SK-N-SH (cell line): ENCODE results near the gene PCCB. TPM values are rescaled to one million over a fixed set of nuclear protein-coding genes. Genes with fewer than 3 reads are reported as not detected.
"Not testable (repeated sequence)": the region's sequence is repeated elsewhere in the genome, so short reads cannot be mapped to it uniquely, and the experiment has no call there.

Source experiments
- CTCF ChIA-PET: fragments of 300-600, 350-600 bp; formaldehyde crosslinking; extraction: SDS; loops from one replicate; lab custom pipeline; 2021; lab: Yijun Ruan, JAX
- POLR2A ChIA-PET: fragments of 350-600 bp; sonication (Branson Sonifier 250); formaldehyde crosslinking; extraction: SDS; loops from one replicate; lab custom pipeline; 2020; ENCODE audit warnings: antibody characterized with exemption, inconsistent platforms; lab: Yijun Ruan, JAX
- DNase-seq: peaks from one replicate; pipeline ENCODE4 v3.0.0; 2012
- H2AFZ ChIP-seq: fragments of 200-600 bp; sonication (generic); 2 replicates; pipeline ENCODE4 v1.8.1; 2016; ENCODE audit warnings: antibody characterized with exemption, mild to moderate bottlenecking, low read depth
- H3F3A ChIP-seq: fragments of 200-600 bp; sonication (generic); replicated peaks from 2 replicates; pipeline ENCODE3; 2016; ENCODE audit warnings: antibody characterized with exemption, mild to moderate bottlenecking; ENCODE audit not compliant: insufficient read depth
- H3K27ac ChIP-seq, 2 experiments: fragments of 200-500 bp in 1 of 2; fragments of 200-600 bp in 1 of 2; sonication (Bioruptor generic) in 1 of 2; sonication (generic), shearing (Covaris generic) in 1 of 2; 2 replicates each; pipeline versions ENCODE4 v1.5.1 to v1.6.1; 2014 to 2016; ENCODE audit warnings: low read depth in 2 of 2, inconsistent platforms in 1 of 2, low read length in 1 of 2, mild to moderate bottlenecking in 1 of 2, mixed read lengths in 1 of 2
- H3K27me3 ChIP-seq: fragments of 200-600 bp; sonication (generic), shearing (Covaris generic); 2 replicates; pipeline ENCODE4 v1.6.1; 2016; ENCODE audit warnings: mixed run types; ENCODE audit not compliant: insufficient read depth
- H3K36me3 ChIP-seq, 2 experiments: fragments of 200-500 bp in 1 of 2; fragments of 200-600 bp in 1 of 2; sonication (Bioruptor generic) in 1 of 2; sonication (generic) in 1 of 2; replicated peaks in 1 of 2; 2 replicates each; pipeline versions ENCODE3 to v1.5.1; 2014 to 2016; ENCODE audit warnings: low read length in 1 of 2, mild to moderate bottlenecking in 1 of 2; ENCODE audit not compliant: insufficient read depth in 2 of 2, control insufficient read depth in 1 of 2
- H3K4me1 ChIP-seq, 2 experiments: fragments of 200-500 bp in 1 of 2; fragments of 200-600 bp in 1 of 2; sonication (Bioruptor generic) in 1 of 2; sonication (generic), shearing (Covaris generic) in 1 of 2; 2 replicates each; pipeline versions ENCODE4 v1.5.1 to v1.6.1; 2014 to 2016; ENCODE audit warnings: low read depth in 1 of 2, low read length in 1 of 2, mixed run types in 1 of 2; ENCODE audit not compliant: insufficient read depth in 2 of 2, control insufficient read depth in 1 of 2
- H3K4me2 ChIP-seq: fragments of 200-600 bp; sonication (generic), shearing (Covaris generic); 2 replicates; pipeline ENCODE4 v1.6.1; 2017; ENCODE audit warnings: mixed run types
- H3K4me3 ChIP-seq, 2 experiments: fragments of 200-500 bp in 1 of 2; fragments of 200-600 bp in 1 of 2; sonication (Bioruptor generic) in 1 of 2; sonication (generic), shearing (Covaris generic) in 1 of 2; 2 replicates each; pipeline versions ENCODE4 v1.5.1 to v1.8.1; 2014 to 2016; ENCODE audit warnings: low read depth in 2 of 2, inconsistent platforms in 1 of 2, low read length in 1 of 2, mild to moderate bottlenecking in 1 of 2, mixed read lengths in 1 of 2, moderate library complexity in 1 of 2
- H3K79me2 ChIP-seq: fragments of 200-600 bp; sonication (generic); 2 replicates; pipeline ENCODE4 v1.8.1; 2017; ENCODE audit warnings: mild to moderate bottlenecking; ENCODE audit not compliant: insufficient read depth
- H3K9ac ChIP-seq: fragments of 200-600 bp; sonication (generic); 2 replicates; pipeline ENCODE4 v1.6.1; 2017; ENCODE audit warnings: mixed run types
- H3K9me2 ChIP-seq: fragments of 200-600 bp; sonication (generic); 2 replicates; pipeline ENCODE4 v1.6.1; 2017; ENCODE audit warnings: mixed run types
- H3K9me3 ChIP-seq: fragments of 200-600 bp; sonication (generic); 2 replicates; pipeline ENCODE4 v1.6.1; 2017; ENCODE audit warnings: mixed run types, mild to moderate bottlenecking, moderate library complexity
- H4K20me1 ChIP-seq: fragments of 200-600 bp; sonication (generic); 2 replicates; pipeline ENCODE4 v1.6.1; 2017; ENCODE audit warnings: mild to moderate bottlenecking, mixed run types; ENCODE audit not compliant: insufficient read depth
- CHD2 ChIP-seq: fragments of 150-350 bp; IDR thresholded peaks from 2 replicates; pipeline ENCODE4 v1.6.1; 2018; ENCODE audit warnings: low read length; ENCODE audit not compliant: partially characterized antibody
- ELF1 ChIP-seq: IDR thresholded peaks from 2 replicates; pipeline ENCODE4 v1.4.0; 2012
- EP300 ChIP-seq, 2 experiments: IDR thresholded peaks; 2 replicates each; pipeline versions ENCODE4 v1.4.0 to v1.6.1; 2012; ENCODE audit warnings: borderline replicate concordance in 1 of 2, low read depth in 1 of 2, low read length in 1 of 2
- FOXM1 ChIP-seq: IDR thresholded peaks from 2 replicates; pipeline ENCODE4 v1.4.0; 2012; ENCODE audit warnings: low read depth, mild to moderate bottlenecking
- TCF12 ChIP-seq: IDR thresholded peaks from 2 replicates; pipeline ENCODE4 v1.4.0; 2012
- WGBS: methylation state at CpG from one replicate; pipeline ENCODE4 v1.1.6; 2017; ENCODE audit warnings: low lambda C conversion rate; 5-methylcytosine and 5-hydroxymethylcytosine counted together
- polyA plus RNA-seq, 3 experiments: library from polyadenylated mRNA; depleted of rRNA; stranded (reverse); fragments of >200 nt; gene quantifications; 2 replicates each; pipeline ENCODE4 v1.2.3, GENCODE V29; 2012
- TF ChIP-seq, protein P1 (sequence below): fragments of 200-600 bp; sonication (generic); IDR thresholded peaks from 2 replicates; pipeline ENCODE4 v1.6.1; 2017; ENCODE audit warnings: antibody characterized with exemption, mild to moderate bottlenecking, moderate library complexity
- TF ChIP-seq, protein P2 (sequence below): IDR thresholded peaks from 2 replicates; pipeline ENCODE4; 2012
- TF ChIP-seq, protein P3 (sequence below): IDR thresholded peaks from 2 replicates; pipeline ENCODE4 v1.4.0; 2012; ENCODE audit warnings: low read depth, borderline replicate concordance

The PCCB gene
- polyA plus RNA-seq, 1 of the 3 experiments (the other 2 are of a cell fraction), result 67.5 TPM

DNA sequence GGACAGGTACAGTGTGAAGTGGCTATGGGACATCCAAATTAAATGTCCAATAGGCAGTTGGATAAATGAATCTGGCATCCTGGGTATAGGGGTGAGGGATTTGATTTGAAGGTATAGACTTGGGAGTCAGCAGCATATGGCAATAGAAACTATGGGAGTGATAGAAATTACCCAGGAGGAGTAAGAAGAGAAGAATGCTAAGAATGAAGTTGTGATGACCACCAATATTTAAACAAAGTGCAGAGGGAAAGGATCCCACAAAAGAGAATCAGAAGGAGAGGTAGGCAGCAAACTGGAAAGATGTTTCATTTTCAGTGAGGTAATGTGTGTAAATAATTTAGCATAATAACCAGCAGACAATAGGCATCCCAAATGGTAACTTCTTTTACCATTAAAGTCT is 40.2 kb upstream of the PCCB start:
- no peak overlapping the region for H3K27ac ChIP-seq
- H3K36me3 ChIP-seq, result no peaks in the 10 kb centered on the region
- H3K4me2 ChIP-seq, result no peak overlapping the region
- H3K4me1 ChIP-seq, result no peaks in the 10 kb centered on the region
- H3K9me3 ChIP-seq, result no peaks in the 10 kb centered on the region
- no peaks in the 10 kb centered on the region for H3K27me3 ChIP-seq
- TF ChIP-seq FOXM1 (no peak), EP300 (IDR thresholded peaks at IDR 0.05; ENCODE audit: borderline replicate concordance in 1 of 2, low read depth in 1 of 2, low read length in 1 of 2) (no peak), CHD2 (no peak), TCF12 (no peak)
- TF ChIP-seq, protein P1, sequence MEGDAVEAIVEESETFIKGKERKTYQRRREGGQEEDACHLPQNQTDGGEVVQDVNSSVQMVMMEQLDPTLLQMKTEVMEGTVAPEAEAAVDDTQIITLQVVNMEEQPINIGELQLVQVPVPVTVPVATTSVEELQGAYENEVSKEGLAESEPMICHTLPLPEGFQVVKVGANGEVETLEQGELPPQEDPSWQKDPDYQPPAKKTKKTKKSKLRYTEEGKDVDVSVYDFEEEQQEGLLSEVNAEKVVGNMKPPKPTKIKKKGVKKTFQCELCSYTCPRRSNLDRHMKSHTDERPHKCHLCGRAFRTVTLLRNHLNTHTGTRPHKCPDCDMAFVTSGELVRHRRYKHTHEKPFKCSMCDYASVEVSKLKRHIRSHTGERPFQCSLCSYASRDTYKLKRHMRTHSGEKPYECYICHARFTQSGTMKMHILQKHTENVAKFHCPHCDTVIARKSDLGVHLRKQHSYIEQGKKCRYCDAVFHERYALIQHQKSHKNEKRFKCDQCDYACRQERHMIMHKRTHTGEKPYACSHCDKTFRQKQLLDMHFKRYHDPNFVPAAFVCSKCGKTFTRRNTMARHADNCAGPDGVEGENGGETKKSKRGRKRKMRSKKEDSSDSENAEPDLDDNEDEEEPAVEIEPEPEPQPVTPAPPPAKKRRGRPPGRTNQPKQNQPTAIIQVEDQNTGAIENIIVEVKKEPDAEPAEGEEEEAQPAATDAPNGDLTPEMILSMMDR, result no peak
- TF ChIP-seq, protein P2, sequence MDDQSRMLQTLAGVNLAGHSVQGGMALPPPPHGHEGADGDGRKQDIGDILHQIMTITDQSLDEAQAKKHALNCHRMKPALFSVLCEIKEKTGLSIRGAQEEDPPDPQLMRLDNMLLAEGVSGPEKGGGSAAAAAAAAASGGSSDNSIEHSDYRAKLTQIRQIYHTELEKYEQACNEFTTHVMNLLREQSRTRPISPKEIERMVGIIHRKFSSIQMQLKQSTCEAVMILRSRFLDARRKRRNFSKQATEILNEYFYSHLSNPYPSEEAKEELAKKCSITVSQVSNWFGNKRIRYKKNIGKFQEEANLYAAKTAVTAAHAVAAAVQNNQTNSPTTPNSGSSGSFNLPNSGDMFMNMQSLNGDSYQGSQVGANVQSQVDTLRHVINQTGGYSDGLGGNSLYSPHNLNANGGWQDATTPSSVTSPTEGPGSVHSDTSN, result no peak
- TF ChIP-seq, protein P3, sequence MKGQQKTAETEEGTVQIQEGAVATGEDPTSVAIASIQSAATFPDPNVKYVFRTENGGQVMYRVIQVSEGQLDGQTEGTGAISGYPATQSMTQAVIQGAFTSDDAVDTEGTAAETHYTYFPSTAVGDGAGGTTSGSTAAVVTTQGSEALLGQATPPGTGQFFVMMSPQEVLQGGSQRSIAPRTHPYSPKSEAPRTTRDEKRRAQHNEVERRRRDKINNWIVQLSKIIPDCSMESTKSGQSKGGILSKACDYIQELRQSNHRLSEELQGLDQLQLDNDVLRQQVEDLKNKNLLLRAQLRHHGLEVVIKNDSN, result no peak
- no peaks in the 10 kb centered on the region for H3F3A ChIP-seq
- no peak overlapping the region for H3K9ac ChIP-seq
- CTCF ChIA-PET, result no interaction called here
- H3K9me2 ChIP-seq, result no peaks in the 10 kb centered on the region
- no peak overlapping the region for H2AFZ ChIP-seq
- H4K20me1 ChIP-seq, result no peaks in the 10 kb centered on the region
- DNase-seq, result no peak
- H3K79me2 ChIP-seq, result no peaks in the 10 kb centered on the region
- no peak overlapping the region for H3K4me3 ChIP-seq
- POLR2A ChIA-PET, result no interaction called here

DNA sequence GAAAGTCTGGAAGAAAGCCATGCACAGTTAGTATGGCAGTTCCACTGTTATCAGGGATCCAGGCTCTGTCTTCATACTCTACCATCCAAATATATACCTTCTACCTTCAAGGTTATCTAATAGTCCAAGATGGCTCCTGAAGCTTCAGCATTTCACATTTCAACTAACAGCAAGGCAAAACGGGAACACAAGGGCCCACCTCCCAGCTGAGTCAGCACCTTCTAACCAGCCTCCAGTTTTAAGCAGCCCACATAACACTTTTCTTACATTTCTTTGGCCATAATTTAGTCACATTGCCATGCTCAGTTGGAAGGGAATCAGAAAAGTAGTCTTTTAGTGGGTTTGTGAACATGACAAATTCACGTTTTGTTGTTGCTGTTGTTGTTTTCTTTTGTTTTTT is 38.6 kb upstream of the PCCB start:
- TF ChIP-seq EP300 (IDR thresholded peaks at IDR 0.05; ENCODE audit: borderline replicate concordance in 1 of 2, low read depth in 1 of 2, low read length in 1 of 2) (no peak), ELF1 (no peak)
- Histone ChIP-seq H3K27me3 (no peaks in the 10 kb centered on the region), H3K9ac (no peak overlapping the region), H3K79me2 (no peaks in the 10 kb centered on the region), H3K36me3 (no peaks in the 10 kb centered on the region), H3K4me3 (no peak overlapping the region), H4K20me1 (no peaks in the 10 kb centered on the region), H3F3A (no peaks in the 10 kb centered on the region), H3K4me2 (no peak overlapping the region), H3K9me3 (no peaks in the 10 kb centered on the region), H3K4me1 (no peaks in the 10 kb centered on the region), H3K27ac (no peak overlapping the region), H2AFZ (no peak overlapping the region), H3K9me2 (no peaks in the 10 kb centered on the region)
- ChIA-PET CTCF (no interaction called here), POLR2A (no interaction called here)
- no peak for DNase-seq
- 85% methylated on average over 2 of the region's 2 CpGs for WGBS

DNA sequence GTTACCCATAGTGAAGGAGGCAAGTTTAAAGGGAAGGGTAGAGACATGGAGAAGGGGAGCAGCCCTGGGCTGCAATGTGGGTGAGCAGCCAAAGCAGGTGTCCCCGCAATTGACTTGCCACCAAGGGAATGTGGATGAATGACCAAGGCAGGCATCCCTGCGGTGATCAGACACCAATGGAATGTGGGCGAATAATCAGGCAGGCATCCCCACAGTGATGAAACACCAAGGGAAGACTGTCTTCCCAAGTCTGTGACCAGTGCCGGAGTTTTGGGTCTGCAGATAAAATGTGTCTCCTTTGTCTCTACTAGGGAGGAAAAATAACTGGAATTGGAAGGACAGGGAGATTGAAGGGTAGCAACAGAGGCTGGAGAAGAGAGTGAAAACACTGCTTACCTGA is 27.4 kb upstream of the PCCB start:
- H3K79me2 ChIP-seq, H4K20me1 ChIP-seq, H3F3A ChIP-seq, H3K4me2 ChIP-seq, H3K4me1 ChIP-seq, H3K4me3 ChIP-seq, CTCF ChIA-PET, H3K9me3 ChIP-seq, H3K27me3 ChIP-seq, H3K9me2 ChIP-seq, H3K27ac ChIP-seq, H3K36me3 ChIP-seq, H3K9ac ChIP-seq, DNase-seq, POLR2A ChIA-PET, H2AFZ ChIP-seq: not testable (repeated sequence)
- 75% methylated on average over 4 of the region's 4 CpGs for WGBS
